Glutamatergic neuron (in vitro differentiated cells): ENCODE results near the gene RAVER2. TPM values are rescaled to one million over a fixed set of nuclear protein-coding genes. Genes with fewer than 3 reads are reported as not detected.
"Not testable (repeated sequence)": the region's sequence is repeated elsewhere in the genome, so short reads cannot be mapped to it uniquely, and the experiment has no call there.

Source experiments
- DNase-seq: peaks from one replicate; pipeline ENCODE4 v3.0.0; 2022
- H3K27ac Mint-ChIP-seq: one replicate; pipeline ENCODE4 v1.8.0; 2020; ENCODE audit warnings: mild to moderate bottlenecking, mixed read lengths, inconsistent platforms; ENCODE audit not compliant: unreplicated experiment
- H3K27me3 Mint-ChIP-seq: one replicate; pipeline ENCODE4 v1.8.0; 2020; ENCODE audit warnings: mild to moderate bottlenecking, moderate library complexity, mixed read lengths, inconsistent platforms; ENCODE audit not compliant: unreplicated experiment
- H3K36me3 Mint-ChIP-seq: one replicate; pipeline ENCODE4 v1.8.0; 2020; ENCODE audit warnings: mild to moderate bottlenecking, mixed read lengths, inconsistent platforms; ENCODE audit not compliant: unreplicated experiment
- H3K4me1 Mint-ChIP-seq: one replicate; pipeline ENCODE4 v1.8.0; 2020; ENCODE audit warnings: mild to moderate bottlenecking, low read depth, mixed read lengths, inconsistent platforms; ENCODE audit not compliant: unreplicated experiment
- H3K4me3 Mint-ChIP-seq: one replicate; pipeline ENCODE4 v1.8.0; 2020; ENCODE audit warnings: mild to moderate bottlenecking, mixed read lengths, inconsistent platforms; ENCODE audit not compliant: unreplicated experiment
- H3K9me3 Mint-ChIP-seq: one replicate; pipeline ENCODE4 v1.8.0; 2020; ENCODE audit warnings: mild to moderate bottlenecking, moderate library complexity, mixed read lengths, inconsistent platforms; ENCODE audit not compliant: unreplicated experiment
- CTCF ChIP-seq: fragments of 200-600 bp; sonication (generic); IDR thresholded peaks from one replicate; pipeline ENCODE4 v1.5.0; 2021; ENCODE audit not compliant: partially characterized antibody, unreplicated experiment
- total RNA-seq: library from RNA; stranded (reverse); fragmentation: NEBNext Ultra II Directional; extraction: Animal tissue kit (Norgen Biotek cat#: 25700); gene quantifications from one replicate; pipeline ENCODE4 v1.2.1, GENCODE V29; 2021; ENCODE audit not compliant: unreplicated experiment

RAVER2 gene
- total RNA-seq, 1 donor from 2014 or later = 4.4 TPM

- Mint-ChIP-seq H3K4me3 (no peak overlapping the region), H3K27me3 (no peaks in the 10 kb centered on the region), H3K27ac (no peak overlapping the region), H3K4me1 (no peaks in the 10 kb centered on the region), H3K36me3 (no peaks in the 10 kb centered on the region), H3K9me3 (peaks cover 2% of the 10 kb centered on the region)
- DNase-seq = no peak
- TF ChIP-seq CTCF = no peak
Observed at GRCh38 chr1:64701886-64702285, 43.0 kb upstream of the RAVER2 start.

- not testable (repeated sequence) for H3K36me3 Mint-ChIP-seq, H3K9me3 Mint-ChIP-seq, H3K4me1 Mint-ChIP-seq, H3K27ac Mint-ChIP-seq, H3K27me3 Mint-ChIP-seq, H3K4me3 Mint-ChIP-seq, DNase-seq
Observed at GRCh38 chr1:64702670-64703069, 42.2 kb upstream of the RAVER2 start.

- no peaks in the 10 kb centered on the region for H3K27me3 Mint-ChIP-seq
- no peak overlapping the region for H3K27ac Mint-ChIP-seq
- H3K4me3 Mint-ChIP-seq = no peak overlapping the region
- H3K36me3 Mint-ChIP-seq = no peaks in the 10 kb centered on the region
- H3K9me3 Mint-ChIP-seq = peaks cover 2% of the 10 kb centered on the region
- H3K4me1 Mint-ChIP-seq = no peaks in the 10 kb centered on the region
- DNase-seq = no peak
- no peak for TF ChIP-seq CTCF
Observed at GRCh38 chr1:64703600-64703999, 41.3 kb upstream of the RAVER2 start.

GRCh38 chr1:64705591-64705990 is 39.3 kb upstream of the RAVER2 start:
- Mint-ChIP-seq H3K9me3 (peaks cover 2% of the 10 kb centered on the region), H3K27ac (no peak overlapping the region), H3K4me1 (no peaks in the 10 kb centered on the region), H3K4me3 (no peak overlapping the region), H3K27me3 (no peaks in the 10 kb centered on the region), H3K36me3 (no peaks in the 10 kb centered on the region)
- DNase-seq = no peak
- no peak for TF ChIP-seq CTCF

GRCh38 chr1:64711266-64711665 is 33.6 kb upstream of the RAVER2 start:
- H3K36me3 Mint-ChIP-seq = no peaks in the 10 kb centered on the region
- no peak overlapping the region for H3K27ac Mint-ChIP-seq
- no peaks in the 10 kb centered on the region for H3K9me3 Mint-ChIP-seq
- TF ChIP-seq CTCF = no peak
- DNase-seq = no peak
- no peaks in the 10 kb centered on the region for H3K27me3 Mint-ChIP-seq
- H3K4me1 Mint-ChIP-seq = no peaks in the 10 kb centered on the region
- H3K4me3 Mint-ChIP-seq = no peak overlapping the region

GRCh38 chr1:64712049-64712448 is 32.8 kb upstream of the RAVER2 start:
- TF ChIP-seq CTCF = no peak
- H3K36me3 Mint-ChIP-seq = no peaks in the 10 kb centered on the region
- no peak for DNase-seq
- no peaks in the 10 kb centered on the region for H3K4me1 Mint-ChIP-seq
- H3K4me3 Mint-ChIP-seq = no peak overlapping the region
- no peak overlapping the region for H3K27ac Mint-ChIP-seq
- no peaks in the 10 kb centered on the region for H3K9me3 Mint-ChIP-seq
- no peaks in the 10 kb centered on the region for H3K27me3 Mint-ChIP-seq
